Measurements from ENCODE around the gene CMTM3.
"Not testable (repeated sequence)": the region's sequence is repeated elsewhere in the genome, so short reads cannot be mapped to it uniquely, and the experiment has no call there.

The CMTM3 gene

GRCh38 chr16:66585481-66586239 lies 18.8 kb upstream of the CMTM3 start:
- DNase-seq = no peak

- no peak for DNase-seq
Observed at GRCh38 chr16:66587881-66588600, 16.5 kb upstream of the CMTM3 start.

- DNase-seq = peak in 2 of 4 experiments; percentile 30 to 45
Observed at GRCh38 chr16:66588981-66589713, 15.4 kb upstream of the CMTM3 start.

- DNase-seq = no peak
Observed at GRCh38 chr16:66590322-66590721, 14.2 kb upstream of the CMTM3 start.

GRCh38 chr16:66591018-66591417 lies 13.5 kb upstream of the CMTM3 start:
- DNase-seq = no peak

- no peak for DNase-seq
Observed at GRCh38 chr16:66592241-66592640, 12.3 kb upstream of the CMTM3 start.

GRCh38 chr16:66592814-66593213 lies 11.7 kb upstream of the CMTM3 start:
- DNase-seq = no peak

- DNase-seq = no peak
Observed at GRCh38 chr16:66594739-66595138, 9.8 kb upstream of the CMTM3 start.

GRCh38 chr16:66596559-66596958 lies 7.9 kb upstream of the CMTM3 start:
- DNase-seq = not testable (repeated sequence)

GRCh38 chr16:66596986-66597848 lies 7.3 kb upstream of the CMTM3 start:
- no peak for DNase-seq

- no peak for DNase-seq
Observed at GRCh38 chr16:66598111-66598510, 6.4 kb upstream of the CMTM3 start.

- no peak for DNase-seq
Observed at GRCh38 chr16:66599726-66600125, 4.8 kb upstream of the CMTM3 start.

- no peak for DNase-seq
Observed at GRCh38 chr16:66600477-66600876, 4.0 kb upstream of the CMTM3 start.

- no peak for DNase-seq
Observed at GRCh38 chr16:66601471-66601870, 3.0 kb upstream of the CMTM3 start.

- peak; percentile 19 to 78 (median 51) for DNase-seq
Observed at GRCh38 chr16:66603537-66604375, 748 bp upstream of the CMTM3 start.

- DNase-seq = no peak
Observed at GRCh38 chr16:66605177-66605978, 874 bp downstream of the CMTM3 start.

- DNase-seq = no peak
Observed at GRCh38 chr16:66605979-66606751, 1.7 kb downstream of the CMTM3 start.

- DNase-seq = peak; percentile 68 to 78 (median 76)
Observed at GRCh38 chr16:66608241-66609138, 4.0 kb downstream of the CMTM3 start.

GRCh38 chr16:66609139-66609510 lies 4.6 kb downstream of the CMTM3 start:
- DNase-seq = no peak
